OCI-LY7 (cell line): Measurements from ENCODE around the gene CIT.

Source experiments
- EZH2phosphoT487 ChIP-seq: fragments of 200-600 bp; sonication (generic); IDR thresholded peaks from 2 replicates; pipeline ENCODE4 v1.6.1; 2018; ENCODE audit warnings: low read depth, borderline replicate concordance, mild to moderate bottlenecking, mixed run types, antibody characterized with exemption, low read length, moderate library complexity, mixed read lengths
- TF ChIP-seq, protein P1 (sequence below): fragments of 200-600 bp; sonication (generic); conservative IDR thresholded peaks from 2 replicates; pipeline ENCODE4 v1.5.1; 2014; ENCODE audit warnings: mild to moderate bottlenecking, antibody characterized with exemption, low read length, moderate library complexity, mixed read lengths

- TF ChIP-seq, protein P1, sequence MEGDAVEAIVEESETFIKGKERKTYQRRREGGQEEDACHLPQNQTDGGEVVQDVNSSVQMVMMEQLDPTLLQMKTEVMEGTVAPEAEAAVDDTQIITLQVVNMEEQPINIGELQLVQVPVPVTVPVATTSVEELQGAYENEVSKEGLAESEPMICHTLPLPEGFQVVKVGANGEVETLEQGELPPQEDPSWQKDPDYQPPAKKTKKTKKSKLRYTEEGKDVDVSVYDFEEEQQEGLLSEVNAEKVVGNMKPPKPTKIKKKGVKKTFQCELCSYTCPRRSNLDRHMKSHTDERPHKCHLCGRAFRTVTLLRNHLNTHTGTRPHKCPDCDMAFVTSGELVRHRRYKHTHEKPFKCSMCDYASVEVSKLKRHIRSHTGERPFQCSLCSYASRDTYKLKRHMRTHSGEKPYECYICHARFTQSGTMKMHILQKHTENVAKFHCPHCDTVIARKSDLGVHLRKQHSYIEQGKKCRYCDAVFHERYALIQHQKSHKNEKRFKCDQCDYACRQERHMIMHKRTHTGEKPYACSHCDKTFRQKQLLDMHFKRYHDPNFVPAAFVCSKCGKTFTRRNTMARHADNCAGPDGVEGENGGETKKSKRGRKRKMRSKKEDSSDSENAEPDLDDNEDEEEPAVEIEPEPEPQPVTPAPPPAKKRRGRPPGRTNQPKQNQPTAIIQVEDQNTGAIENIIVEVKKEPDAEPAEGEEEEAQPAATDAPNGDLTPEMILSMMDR: no peak
- no peak for TF ChIP-seq EZH2phosphoT487
These were observed 24.6 kb upstream of the CIT start for GRCh38 chr12:119901670-119902069.
